ENCODE measurements around the gene BAIAP2L1.

Gene BAIAP2L1

DNA sequence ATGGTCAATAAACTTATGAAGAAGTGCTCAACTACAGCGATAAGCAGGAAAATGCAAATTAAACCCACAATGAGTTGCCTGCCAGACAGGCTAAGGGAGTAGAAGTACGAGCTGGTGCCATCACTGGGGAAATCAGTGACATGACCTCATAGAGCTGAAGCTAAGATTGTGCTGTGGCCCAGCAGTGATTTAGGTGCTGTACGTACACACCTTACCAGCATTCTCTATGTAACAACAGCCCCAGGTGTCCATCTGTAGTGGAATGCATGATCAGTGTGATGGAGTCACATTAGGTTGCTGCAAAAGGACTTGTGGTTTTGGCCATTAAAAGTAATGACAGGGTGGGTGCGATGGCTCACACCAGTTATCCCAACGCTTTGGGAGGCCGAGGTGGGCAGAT lies 143.2 kb downstream of the BAIAP2L1 start:
- DNase-seq = no peak

DNA sequence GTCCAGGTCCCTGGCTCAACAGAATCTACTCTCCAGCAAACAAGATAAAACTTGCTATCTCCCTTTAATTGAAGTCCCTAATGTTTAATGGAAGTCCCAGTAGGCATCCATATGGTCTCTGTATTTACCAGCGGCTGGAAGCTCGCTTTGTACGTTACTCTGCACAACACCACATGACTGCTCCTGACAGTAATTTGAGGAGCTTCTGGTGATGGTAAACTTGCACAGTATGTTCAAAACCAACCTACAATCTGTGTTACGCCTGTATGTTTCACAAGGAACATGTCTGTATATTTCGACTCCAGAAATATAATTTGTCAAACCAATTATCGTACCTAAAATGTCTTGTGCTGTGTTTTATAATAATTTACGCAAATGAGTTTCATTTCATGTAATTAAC lies 144.5 kb downstream of the BAIAP2L1 start:
- DNase-seq = no peak

DNA sequence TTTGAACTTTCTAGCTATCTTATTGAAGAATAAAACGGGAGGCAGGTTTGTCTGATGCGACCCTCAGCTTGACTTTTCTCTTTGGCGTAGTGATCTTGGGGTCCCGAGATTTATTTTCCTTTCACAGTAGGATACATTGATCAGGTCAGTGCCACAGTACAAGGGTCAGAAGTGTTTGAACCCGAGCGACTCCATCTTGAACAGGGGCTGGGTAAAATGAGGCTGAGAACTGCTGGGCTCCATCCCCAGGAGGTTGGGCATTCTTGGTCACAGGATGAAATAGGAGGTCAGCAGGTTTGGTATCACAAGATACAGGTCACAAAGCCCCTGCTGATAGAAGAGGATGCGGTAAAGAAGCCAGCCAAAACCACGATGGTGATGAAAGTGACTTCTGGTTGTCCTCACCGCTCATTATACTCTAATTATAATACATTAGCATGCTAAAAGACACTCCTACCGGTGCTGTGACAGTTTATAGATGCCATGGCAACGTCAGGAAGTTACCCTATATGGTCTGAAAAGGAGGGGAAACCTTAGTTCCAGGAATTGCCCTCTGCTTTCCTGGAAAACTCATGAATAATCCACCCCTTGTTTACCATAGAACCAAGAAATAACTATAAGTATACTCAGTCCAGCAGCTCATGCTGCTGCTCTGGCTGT lies 145.8 kb downstream of the BAIAP2L1 start:
- peak; percentile 80 for DNase-seq

DNA sequence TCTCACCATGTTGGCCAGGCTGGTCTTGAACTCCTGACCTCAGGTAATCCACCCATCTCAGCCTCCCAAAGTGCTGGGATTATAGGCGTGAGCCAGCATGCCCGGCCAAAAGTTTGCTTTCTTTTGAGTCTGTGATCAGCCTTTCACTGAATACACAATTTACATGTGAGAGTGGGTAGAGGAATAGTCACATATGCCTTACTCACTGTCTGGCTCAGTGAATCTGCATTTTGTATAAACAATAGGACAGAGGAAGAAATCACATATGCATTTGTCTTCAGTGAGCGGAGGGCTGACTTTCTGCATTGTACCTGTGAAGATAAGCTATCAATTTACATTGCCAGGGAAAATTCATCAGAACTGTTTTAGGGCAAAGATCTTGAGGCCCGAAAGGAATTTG lies 146.4 kb downstream of the BAIAP2L1 start:
- DNase-seq = no peak

DNA sequence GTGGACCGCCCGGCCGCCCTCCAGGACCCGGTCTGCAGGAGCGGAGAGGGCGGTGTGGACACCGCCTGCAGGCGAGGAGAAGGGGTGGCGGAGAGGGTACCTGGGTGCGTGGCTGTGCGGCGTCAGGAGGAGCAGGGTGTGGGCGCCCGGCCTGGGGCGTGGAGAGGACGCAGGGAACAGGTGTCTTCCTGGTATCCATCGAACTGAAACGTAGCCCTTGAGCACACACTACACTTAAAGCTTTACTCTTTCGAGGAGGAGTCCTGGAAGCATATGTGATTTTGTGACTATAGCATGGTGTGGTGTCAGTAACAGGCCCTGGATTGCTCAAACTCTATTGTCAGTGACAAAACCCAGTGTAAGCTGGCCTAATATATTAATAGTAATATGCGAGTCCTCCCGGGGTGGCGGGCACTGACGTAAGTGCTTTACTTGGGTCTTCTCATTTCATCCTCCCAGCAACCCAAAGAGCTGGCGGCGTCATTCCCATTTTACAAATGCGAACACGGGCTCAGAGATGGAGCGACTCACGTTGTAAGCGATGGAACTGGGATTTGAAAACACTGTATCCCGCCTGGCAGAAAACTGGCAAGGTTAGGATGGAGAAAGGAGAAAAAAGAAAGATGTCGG lies 148.3 kb downstream of the BAIAP2L1 start:
- no peak for DNase-seq

DNA sequence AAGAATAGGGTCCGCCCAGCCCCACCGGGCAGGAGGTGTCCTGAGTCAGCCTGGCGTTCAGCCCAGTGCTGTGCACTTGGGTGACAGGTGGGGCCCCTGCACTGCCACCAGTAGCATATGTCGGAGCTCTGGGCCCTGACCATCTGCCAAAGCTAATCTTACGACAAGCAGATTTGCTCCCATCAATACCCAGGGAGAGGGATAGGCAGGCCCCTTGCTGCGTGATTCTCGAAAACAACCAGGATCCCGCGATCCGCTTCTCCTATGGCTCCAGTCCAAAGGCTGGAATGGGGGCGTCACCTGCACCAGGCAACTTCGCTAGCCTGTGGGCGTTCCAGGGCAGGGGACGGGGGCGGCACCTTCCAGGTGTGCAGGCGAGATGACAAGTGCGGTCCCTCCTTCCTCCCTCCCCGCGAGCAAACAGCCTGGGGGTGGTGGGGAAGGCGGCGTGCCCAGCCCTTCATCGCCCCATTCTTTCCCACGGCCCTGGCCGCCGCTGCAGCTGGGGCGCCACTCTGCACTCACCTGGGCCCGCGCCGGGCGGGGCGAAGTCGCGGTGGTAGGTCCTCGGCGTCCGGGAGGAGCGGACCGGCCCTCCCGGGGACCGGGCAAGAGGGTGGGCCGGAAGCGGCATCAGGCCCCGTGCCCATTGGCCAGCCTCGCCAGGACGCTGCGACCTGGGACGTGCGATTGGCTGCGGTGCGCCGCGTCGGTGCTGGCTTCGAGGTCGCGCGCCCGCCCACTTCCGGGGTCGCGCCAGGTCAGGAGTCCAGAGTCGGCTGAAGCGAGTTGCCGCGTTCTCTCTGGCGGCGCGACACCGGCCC lies 149.1 kb downstream of the BAIAP2L1 start, which contains the start of gene TECPR1:
Gene TECPR1, minus strand, starts transcription at position 632 of the 824 bp plus-strand sequence. CDS start 6,086 bp downstream, outside the sequence.
- DNase-seq = peak; percentile 81

DNA sequence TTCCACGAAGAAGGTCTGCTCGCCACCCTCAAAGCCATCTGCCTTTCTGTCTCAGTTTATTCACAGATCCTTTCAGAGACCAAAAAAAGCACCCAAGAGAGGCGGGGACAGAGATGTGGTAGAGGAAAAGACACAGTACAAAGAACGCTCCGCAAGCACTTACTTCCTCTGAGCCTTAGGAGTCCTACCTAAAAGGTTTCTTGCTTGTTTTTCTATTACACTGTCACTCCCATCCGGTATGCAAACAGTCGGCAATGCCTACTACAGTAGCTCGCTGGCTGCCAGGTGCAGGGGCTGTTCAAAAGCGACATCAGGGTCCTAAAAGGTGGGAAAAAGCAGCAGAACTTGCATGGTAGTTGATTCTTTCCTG lies 149.7 kb downstream of the BAIAP2L1 start:
- DNase-seq = no peak

DNA sequence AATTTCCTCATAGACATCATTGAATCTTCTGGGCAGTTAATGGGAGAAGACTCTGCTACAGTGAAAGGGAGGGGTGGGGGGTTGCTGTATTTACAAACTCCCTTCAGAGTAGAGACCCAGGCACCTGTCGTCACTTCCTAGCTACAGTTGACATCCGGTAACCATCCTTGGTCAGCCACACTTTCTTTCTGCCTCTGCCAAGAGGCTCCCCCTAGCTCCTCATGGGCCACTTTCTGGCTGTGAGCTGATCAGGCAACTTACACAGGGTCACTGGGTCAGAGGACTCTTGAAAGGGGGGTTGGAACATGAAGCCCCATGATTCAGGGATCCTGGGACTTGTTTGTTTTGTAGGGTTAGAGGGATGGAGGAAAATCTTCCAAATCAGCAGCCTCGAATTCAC lies 150.1 kb downstream of the BAIAP2L1 start:
- no peak for DNase-seq

DNA sequence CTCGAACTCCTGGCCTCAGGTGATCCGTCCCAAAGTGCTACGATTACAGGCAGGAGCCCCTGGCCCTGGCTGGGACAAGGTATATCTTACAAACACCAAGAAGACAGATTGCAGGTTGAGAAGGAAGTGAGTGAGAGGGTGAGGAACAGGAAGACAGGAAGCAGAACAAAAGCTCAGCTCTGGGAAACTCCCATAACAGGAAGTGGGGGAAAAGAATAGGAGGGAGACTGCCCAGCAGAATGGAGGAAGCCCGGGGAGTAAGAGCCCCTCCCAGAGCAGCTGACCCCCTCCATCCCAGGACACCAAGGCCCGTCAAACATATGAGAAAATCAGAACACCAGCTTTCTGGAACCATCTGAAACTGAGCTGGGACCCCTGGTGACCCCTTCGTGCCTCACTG lies 151.8 kb downstream of the BAIAP2L1 start:
- peak; percentile 55 for DNase-seq

DNA sequence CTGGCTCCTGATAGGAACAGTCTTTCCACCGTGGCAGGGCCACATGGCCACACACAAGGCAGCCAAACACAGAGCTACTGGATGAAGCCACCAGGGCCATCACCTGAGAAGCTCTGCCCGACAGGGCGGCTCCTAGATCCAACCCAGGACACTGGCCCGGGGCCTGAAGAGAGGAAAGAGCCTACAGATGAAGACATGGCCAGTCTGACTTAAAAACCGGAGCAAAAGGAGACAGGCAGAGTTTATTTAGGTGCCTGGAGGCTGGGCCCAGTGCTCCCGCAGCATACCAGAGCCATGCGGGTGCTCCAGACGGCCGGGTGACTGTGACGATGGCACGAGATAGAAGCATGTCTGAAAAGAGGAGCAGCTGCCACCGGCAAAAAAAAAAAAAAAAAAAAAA lies 152.7 kb downstream of the BAIAP2L1 start:
- DNase-seq = no peak

DNA sequence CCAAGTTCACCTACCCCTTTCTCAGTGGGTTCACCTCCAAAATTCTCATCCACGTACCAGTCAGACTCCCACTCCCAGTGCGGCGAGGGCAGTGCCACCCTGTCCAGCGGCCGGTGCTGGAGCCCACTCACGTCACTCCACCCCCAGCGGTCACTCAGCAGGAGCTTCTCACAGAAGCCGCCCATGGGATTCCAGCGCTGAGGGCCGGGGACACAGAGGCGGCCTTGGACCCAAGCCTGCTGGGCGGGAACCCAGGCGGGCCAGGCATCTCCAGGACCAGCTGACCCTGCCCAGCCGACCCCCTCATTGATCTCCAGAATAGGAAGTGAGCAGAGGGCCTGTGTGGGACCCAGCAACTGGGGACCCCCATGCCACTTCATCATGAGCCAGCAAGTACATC lies 156.0 kb downstream of the BAIAP2L1 start:
- DNase-seq = no peak

DNA sequence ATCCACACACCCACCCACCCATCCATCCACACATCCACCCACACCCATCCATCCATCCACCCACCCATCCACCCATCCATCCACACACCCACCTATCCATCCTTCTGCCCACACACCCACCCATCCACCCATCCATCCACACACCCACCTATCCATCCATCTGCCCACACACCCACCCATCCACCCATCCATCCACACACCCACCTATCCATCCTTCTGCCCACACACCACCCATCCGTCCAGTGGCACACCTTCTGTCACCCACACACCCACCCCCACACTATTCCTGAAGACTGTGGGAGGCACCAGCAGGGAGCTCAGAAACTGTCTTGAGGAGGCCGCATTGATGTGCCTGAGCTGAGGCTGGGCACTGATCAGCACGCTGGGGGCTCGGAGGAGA lies 158.0 kb downstream of the BAIAP2L1 start:
- DNase-seq = no peak

DNA sequence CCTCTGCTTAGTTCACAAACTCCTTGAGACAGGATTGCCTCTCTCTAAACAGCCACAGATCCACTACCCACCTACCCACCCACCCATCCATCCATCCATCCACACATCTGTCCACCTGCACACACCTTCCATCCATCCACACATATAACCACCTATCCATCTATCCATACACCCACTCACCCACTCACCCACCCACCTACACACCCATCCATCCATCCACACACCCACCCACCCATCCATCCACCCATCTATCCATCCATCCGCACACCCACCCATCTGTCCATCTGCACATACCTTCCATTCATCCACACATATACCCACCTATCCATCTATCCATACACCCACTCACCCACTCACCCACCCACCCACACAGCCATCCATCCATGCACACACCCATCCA lies 158.5 kb downstream of the BAIAP2L1 start:
- DNase-seq = no peak

DNA sequence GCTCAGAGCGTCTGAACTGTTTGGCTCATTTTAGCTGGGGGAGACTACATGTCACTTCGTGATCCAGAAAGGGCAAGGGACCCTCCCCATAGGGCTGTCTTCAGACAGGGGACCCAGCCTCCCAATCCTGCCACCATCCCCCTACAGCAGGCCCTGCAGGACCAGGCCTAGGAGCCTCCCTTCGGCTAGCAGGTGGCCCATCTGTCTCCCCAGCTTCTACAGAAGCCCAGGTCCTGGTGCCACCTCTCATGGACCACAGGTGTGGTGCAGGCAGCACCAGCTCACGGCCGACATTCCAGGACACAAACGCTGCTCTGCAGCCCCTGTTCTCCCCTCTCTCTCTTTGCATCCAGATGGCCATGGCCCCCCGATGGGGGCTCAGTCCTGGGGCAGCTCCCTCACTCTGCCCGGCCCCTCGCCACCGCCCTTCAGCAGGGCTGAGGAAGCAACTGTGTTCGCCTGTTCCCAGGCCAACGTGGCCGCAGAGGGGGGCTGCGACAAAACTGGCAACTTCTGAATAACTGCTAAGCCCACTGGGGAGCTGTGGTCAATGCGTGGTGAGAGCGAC lies 159.1 kb downstream of the BAIAP2L1 start:
- no peak for DNase-seq
